Progenitor cell of endocrine pancreas (in vitro differentiated cells): Measurements from ENCODE around the gene CRABP1. TPM values are rescaled to one million over a fixed set of nuclear protein-coding genes. Genes with fewer than 3 reads are reported as not detected.

ENCODE experiments used
- DNase-seq: peaks from one replicate; pipeline ENCODE4 v3.0.0; 2021; ENCODE audit warnings: low spot score; ENCODE audit not compliant: unreplicated experiment
- H3K27ac Mint-ChIP-seq: 2 replicates; pipeline ENCODE4 v1.8.0; 2021; ENCODE audit warnings: mild to moderate bottlenecking, moderate library complexity, mixed read lengths
- H3K27me3 Mint-ChIP-seq: 2 replicates; pipeline ENCODE4 v1.8.0; 2021; ENCODE audit warnings: mixed read lengths
- H3K36me3 Mint-ChIP-seq: 2 replicates; pipeline ENCODE4 v1.8.0; 2022; ENCODE audit warnings: mixed read lengths; ENCODE audit not compliant: insufficient read depth
- H3K4me1 Mint-ChIP-seq: 2 replicates; pipeline ENCODE4 v1.8.0; 2021; ENCODE audit warnings: low read depth, mixed read lengths
- H3K4me3 Mint-ChIP-seq: 2 replicates; pipeline ENCODE4 v1.8.0; 2021; ENCODE audit warnings: low read depth, mild to moderate bottlenecking, moderate library complexity, mixed read lengths
- H3K9me3 Mint-ChIP-seq: 2 replicates; pipeline ENCODE4 v1.8.0; 2021; ENCODE audit warnings: low read depth, mixed read lengths
- CTCF ChIP-seq: fragments of 200-600 bp; sonication (generic); IDR thresholded peaks from one replicate; pipeline ENCODE4 v1.5.0; 2021; ENCODE audit warnings: antibody characterized with exemption, mild to moderate bottlenecking; ENCODE audit not compliant: unreplicated experiment
- total RNA-seq: library from RNA; stranded (reverse); gene quantifications from 2 replicates; pipeline ENCODE4 v1.2.1, GENCODE V29; 2021

The CRABP1 gene
- total RNA-seq, 1 donor from 2014 or later, result 1.1 TPM

GRCh38 chr15:78341057-78341987 is 1.2 kb downstream of the CRABP1 start:
- H3K36me3 Mint-ChIP-seq, result no peaks in the 10 kb centered on the region
- TF ChIP-seq CTCF, result no peak
- DNase-seq, result peak; percentile 32

DNA sequence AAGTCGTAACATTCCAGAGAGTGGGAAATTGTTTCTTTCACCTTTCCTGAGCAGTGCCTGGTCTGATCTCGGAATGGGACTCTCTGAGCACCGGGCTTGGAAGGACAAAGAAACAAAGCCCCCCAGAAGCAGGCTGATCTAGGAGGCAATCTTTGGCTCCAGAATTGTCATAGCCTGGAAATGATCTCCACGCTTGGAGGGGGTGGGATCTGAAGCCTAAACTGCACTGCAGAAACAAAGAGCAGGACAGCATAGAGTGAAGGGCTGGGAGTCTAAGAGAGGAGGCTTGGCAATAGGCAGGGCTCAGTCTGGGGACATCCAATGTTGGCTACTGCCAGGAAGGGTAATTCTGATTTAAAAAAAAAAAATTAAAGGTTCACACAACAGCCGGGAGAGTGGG is 1.9 kb downstream of the CRABP1 start:
- TF ChIP-seq CTCF, result no peak
- H3K9me3 Mint-ChIP-seq, result no peaks in the 10 kb centered on the region
- H3K4me1 Mint-ChIP-seq, result peaks cover 2% of the 10 kb centered on the region
- peaks cover 82% of the 10 kb centered on the region for H3K27me3 Mint-ChIP-seq
- no peak overlapping the region for H3K4me3 Mint-ChIP-seq
- no peaks in the 10 kb centered on the region for H3K36me3 Mint-ChIP-seq
- no peak overlapping the region for H3K27ac Mint-ChIP-seq
- no peak for DNase-seq

More at GRCh38 chr15:78341057-78341987, 1.2 kb downstream of the CRABP1 start:
- H3K9me3 Mint-ChIP-seq, result no peaks in the 10 kb centered on the region
- peak overlapping the region; percentile 59 for H3K4me3 Mint-ChIP-seq
- peaks cover 79% of the 10 kb centered on the region for H3K27me3 Mint-ChIP-seq
- no peak overlapping the region for H3K27ac Mint-ChIP-seq
- peaks cover 2% of the 10 kb centered on the region for H3K4me1 Mint-ChIP-seq

DNA sequence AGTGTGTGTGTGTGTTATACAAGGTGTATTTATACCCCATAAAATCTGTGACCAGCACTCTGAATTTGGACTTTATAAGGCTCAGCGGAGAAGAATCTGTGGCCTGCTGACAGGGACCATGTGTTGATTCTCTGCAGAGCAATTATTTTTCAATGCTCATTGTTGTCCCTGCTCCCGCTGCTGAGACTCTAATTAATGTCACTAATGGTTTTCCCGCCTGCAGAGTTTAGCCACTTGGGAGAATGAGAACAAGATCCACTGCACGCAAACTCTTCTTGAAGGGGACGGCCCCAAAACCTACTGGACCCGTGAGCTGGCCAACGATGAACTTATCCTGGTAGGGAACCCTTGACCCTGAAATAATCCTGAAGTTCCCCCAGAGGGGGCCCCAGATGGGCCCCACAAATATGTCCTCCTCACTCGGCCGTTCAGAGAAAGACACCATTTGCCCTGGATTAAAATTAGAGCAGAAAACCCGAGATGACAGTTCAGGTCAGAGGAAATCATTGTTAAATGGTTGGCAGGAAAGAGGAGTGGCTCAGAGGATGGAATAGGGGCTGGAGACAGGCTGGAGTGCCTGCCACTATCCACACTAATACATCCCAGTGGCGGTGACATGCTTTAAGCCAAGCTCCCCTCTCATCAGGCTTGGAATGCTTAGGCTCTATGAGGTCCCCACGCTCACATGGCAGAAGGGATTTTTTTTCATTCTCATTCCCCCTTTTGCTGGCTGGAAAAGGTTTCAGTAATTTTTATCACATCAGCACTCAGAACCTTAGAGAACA is 3.3 kb downstream of the CRABP1 start:
- H3K9me3 Mint-ChIP-seq, result no peaks in the 10 kb centered on the region
- no peak for TF ChIP-seq CTCF
- DNase-seq, result no peak
- H3K27me3 Mint-ChIP-seq, result peaks cover 79% of the 10 kb centered on the region
- H3K36me3 Mint-ChIP-seq, result no peaks in the 10 kb centered on the region
- no peak overlapping the region for H3K27ac Mint-ChIP-seq
- peaks cover 4% of the 10 kb centered on the region for H3K4me1 Mint-ChIP-seq
- no peak overlapping the region for H3K4me3 Mint-ChIP-seq

GRCh38 chr15:78345396-78346125 is 5.4 kb downstream of the CRABP1 start:
- Mint-ChIP-seq H3K9me3 (no peaks in the 10 kb centered on the region), H3K4me3 (no peak overlapping the region), H3K4me1 (peaks cover 4% of the 10 kb centered on the region), H3K27me3 (peaks cover 60% of the 10 kb centered on the region), H3K36me3 (no peaks in the 10 kb centered on the region), H3K27ac (no peak overlapping the region)
- DNase-seq, result no peak
- no peak for TF ChIP-seq CTCF
